Activated gamma-delta T cell treated with Interleukin-2 at 50 U/mL for 16 hours (primary cell): ENCODE results near the gene B3GNT8.
"Not testable (repeated sequence)": the region's sequence is repeated elsewhere in the genome, so short reads cannot be mapped to it uniquely, and the experiment has no call there.

Experiments
- DNase-seq: peaks from one replicate; pipeline ENCODE4 v3.0.0-alpha.2; 2020

The B3GNT8 gene

GRCh38 chr19:41381536-41381935, 45.6 kb downstream of the B3GNT8 start:
- DNase-seq = not testable (repeated sequence)

- DNase-seq = no peak
Observed at GRCh38 chr19:41377977-41378709, 49.0 kb downstream of the B3GNT8 start.

- DNase-seq = no peak
Observed at GRCh38 chr19:41376998-41377365, 50.2 kb downstream of the B3GNT8 start.

- DNase-seq = no peak
Observed at GRCh38 chr19:41376241-41376997, 50.8 kb downstream of the B3GNT8 start, which contains the start of gene TMEM91. TSS of gene TMEM91 (plus strand) at chr19:41376533. CDS start at chr19:41378310, 1,777 bp downstream.
